Measurements from ENCODE around the gene HDAC2.

DNA sequence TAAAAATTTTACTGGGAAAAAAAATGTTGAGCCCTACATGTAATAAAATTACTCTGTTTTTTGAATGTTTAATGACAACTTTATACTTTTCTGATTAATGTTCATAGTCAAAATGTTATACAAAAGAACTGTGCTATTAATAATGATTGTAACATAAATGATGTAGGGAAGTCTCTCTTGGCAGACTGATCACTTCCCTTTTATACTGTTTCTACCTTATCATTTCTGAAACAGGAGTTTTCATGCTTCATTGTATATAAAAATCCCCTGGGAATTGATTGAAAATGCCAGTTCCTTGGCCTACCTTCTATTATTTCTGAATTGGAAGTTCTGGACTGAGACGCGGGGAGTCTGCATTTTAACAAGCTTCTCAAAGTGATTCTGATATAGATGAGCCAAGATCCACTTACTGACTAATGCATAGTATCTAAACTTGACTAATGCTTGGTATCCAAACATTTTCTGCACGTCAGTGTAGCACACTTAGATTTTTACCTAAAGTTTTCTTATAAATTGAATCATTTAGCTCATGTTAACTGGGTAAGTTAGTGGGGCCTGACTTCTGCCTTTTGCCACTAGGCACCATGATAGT lies 7.2 kb upstream of the HDAC2 start:
- no peak for TF ChIP-seq CTCF (IDR thresholded peaks at IDR 0.05; ENCODE audit: poor library complexity, severe bottlenecking)
- TF ChIP-seq RAD21 (conservative IDR thresholded peaks at IDR 0.05), result no peak
- TF ChIP-seq EZH2 (IDR thresholded peaks at IDR 0.05; ENCODE audit: borderline replicate concordance, insufficient read depth, low read length, poor library complexity, severe bottlenecking), result no peak
- TF ChIP-seq MXI1 (conservative IDR thresholded peaks at IDR 0.05; ENCODE audit: poor library complexity, severe bottlenecking), result no peak
- TF ChIP-seq TAF1 (IDR thresholded peaks at IDR 0.05; ENCODE audit: low read depth), result no peak
